ENCODE results near the gene ERRFI1. TPM values are rescaled to one million over a fixed set of nuclear protein-coding genes. Genes with fewer than 3 reads are reported as not detected.

Gene ERRFI1
- total and polyA plus RNA-seq, 2 experiments from 2014 or later = 29.7 to 50.8 TPM

DNA sequence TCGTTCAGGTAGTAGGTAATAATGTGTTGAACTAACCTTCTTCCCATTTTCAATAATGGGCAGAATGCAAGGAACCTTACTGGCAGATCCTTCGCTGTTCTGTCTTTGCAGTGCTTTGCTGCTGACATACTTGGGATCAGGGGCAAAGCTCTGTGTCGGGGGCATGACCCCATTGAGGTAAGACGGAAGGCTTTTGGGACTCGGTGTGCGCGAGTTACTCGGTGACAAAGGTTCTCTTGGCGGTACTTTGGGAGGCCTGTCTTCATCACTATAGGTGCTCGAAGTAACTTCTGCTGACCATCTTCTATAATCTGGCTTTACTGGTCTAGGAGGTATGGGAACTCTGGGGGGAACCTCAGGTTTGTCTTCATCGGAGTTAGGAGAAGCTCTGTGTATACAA, 12.7 kb downstream of the ERRFI1 start:
- Histone ChIP-seq H3K27ac (no peak overlapping the region), H3K9ac (no peak overlapping the region), H3K36me3 (ENCODE audit: low read depth) (peaks cover 30% of the 10 kb centered on the region), H4K20me1 (ENCODE audit: insufficient read depth) (no peaks in the 10 kb centered on the region), H3K27me3 (replicated peaks; ENCODE audit: insufficient read depth) (no peaks in the 10 kb centered on the region), H2AFZ (no peak overlapping the region), H3K4me3 (no peak overlapping the region), H3F3A (ENCODE audit: insufficient read depth) (peaks cover 95% of the 10 kb centered on the region), H3K4me1 (ENCODE audit: insufficient read depth) (peaks cover 41% of the 10 kb centered on the region), H3K4me2 (ENCODE audit: unreplicated experiment) (no peak overlapping the region), H3K79me2 (ENCODE audit: insufficient read depth) (peaks cover 58% of the 10 kb centered on the region), H3K9me3 (ENCODE audit: low read depth) (no peaks in the 10 kb centered on the region), H3K9me2 (ENCODE audit: insufficient read depth) (no peaks in the 10 kb centered on the region)
- DNase-seq = no peak
- in situ Hi-C loops (cut with MboI) = no loop called here
- 97 to 98% methylated on average over 11 of the region's 11 CpGs for WGBS, 2 experiments (ENCODE audit: low coverage in 1 of 2, low lambda C conversion rate in 2 of 2, missing lambda C conversion rate in 2 of 2)
- TF ChIP-seq EZH2 (IDR thresholded peaks at IDR 0.05; ENCODE audit: insufficient read depth, poor library complexity, severe bottlenecking) (no peak), EZH2phosphoT487 (IDR thresholded peaks at IDR 0.05; ENCODE audit: insufficient read depth, low read depth) (no peak)

DNA sequence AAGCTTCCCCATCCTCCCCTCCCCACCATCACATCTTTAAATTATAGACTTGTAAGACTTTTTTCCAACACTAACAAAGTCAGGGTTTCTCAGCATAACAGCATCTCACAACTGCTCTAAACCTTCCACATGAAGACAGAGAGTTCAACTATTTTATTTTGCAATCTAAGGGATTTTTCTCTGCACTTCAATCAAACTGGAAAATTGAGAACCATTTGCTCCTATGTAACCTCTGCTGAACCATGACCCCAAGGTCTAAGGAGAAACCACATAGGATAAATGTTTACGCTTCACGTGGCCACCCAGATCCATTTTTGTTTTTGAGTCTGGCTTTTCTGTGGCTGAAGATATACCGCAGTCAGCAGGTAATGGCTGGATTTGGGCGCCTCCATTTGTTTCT, 13.2 kb downstream of the ERRFI1 start:
- peaks cover 95% of the 10 kb centered on the region for H3F3A ChIP-seq (ENCODE audit: insufficient read depth)
- H3K36me3 ChIP-seq (ENCODE audit: low read depth) = peaks cover 32% of the 10 kb centered on the region
- no peak overlapping the region for H3K9ac ChIP-seq
- no peak overlapping the region for H3K4me2 ChIP-seq (ENCODE audit: unreplicated experiment)
- no peaks in the 10 kb centered on the region for H3K9me3 ChIP-seq (ENCODE audit: low read depth)
- TF ChIP-seq EZH2phosphoT487 (IDR thresholded peaks at IDR 0.05; ENCODE audit: insufficient read depth, low read depth) (no peak), EZH2 (IDR thresholded peaks at IDR 0.05; ENCODE audit: insufficient read depth, poor library complexity, severe bottlenecking) (no peak)
- peaks cover 37% of the 10 kb centered on the region for H3K4me1 ChIP-seq (ENCODE audit: insufficient read depth)
- H4K20me1 ChIP-seq (ENCODE audit: insufficient read depth) = no peaks in the 10 kb centered on the region
- H3K27ac ChIP-seq = no peak overlapping the region
- peaks cover 53% of the 10 kb centered on the region for H3K79me2 ChIP-seq (ENCODE audit: insufficient read depth)
- in situ Hi-C loops (cut with MboI) = no loop called here
- no peaks in the 10 kb centered on the region for H3K27me3 ChIP-seq (replicated peaks; ENCODE audit: insufficient read depth)
- no peak overlapping the region for H3K4me3 ChIP-seq
- H2AFZ ChIP-seq = no peak overlapping the region
- DNase-seq = no peak
- H3K9me2 ChIP-seq (ENCODE audit: insufficient read depth) = no peaks in the 10 kb centered on the region
- 88 to 94% methylated on average over 4 of the region's 4 CpGs for WGBS, 2 experiments (ENCODE audit: low coverage in 1 of 2, low lambda C conversion rate in 2 of 2, missing lambda C conversion rate in 2 of 2)

DNA sequence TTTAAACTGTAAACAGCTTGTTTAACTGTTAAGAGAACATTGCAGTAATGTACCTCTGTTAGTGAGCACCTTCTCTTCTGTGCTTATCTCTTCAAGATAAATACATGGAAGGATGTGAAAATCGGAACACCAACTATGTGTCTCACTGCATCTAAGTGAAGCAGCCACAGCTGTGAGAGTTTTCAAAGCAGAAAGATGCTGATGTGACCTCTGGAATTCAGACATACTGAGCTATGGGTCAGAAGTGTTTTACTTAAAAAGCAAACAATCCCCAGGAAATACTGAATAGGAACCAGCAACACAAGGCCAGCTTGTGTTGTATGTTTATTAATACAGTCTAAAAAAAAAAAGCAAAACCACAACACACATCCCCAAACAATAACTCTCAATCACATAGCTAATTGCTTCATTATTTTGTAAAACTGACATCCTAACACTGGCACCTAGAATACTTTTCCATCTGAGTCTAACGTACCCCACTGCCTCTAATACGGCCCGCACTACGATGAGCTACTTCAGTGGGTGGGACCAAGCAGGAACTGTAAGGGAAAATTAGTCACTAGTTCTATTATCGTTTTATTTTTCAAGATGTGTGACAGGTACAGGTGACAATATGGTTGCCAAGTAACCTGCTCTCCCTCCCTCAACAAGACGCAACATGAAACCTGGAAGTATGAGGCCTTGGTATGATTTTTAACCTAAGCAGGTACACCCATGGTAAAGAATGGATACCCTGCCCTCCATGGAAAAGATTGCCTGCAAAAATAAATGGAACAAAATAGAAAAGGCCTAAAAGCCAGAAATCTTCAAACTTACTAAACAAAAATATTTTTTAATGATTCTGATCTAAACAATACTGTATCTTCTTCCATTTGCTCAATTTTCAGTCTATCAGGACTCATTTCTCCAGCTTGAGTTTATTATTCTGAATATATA, 13.9 kb downstream of the ERRFI1 start:
- in situ Hi-C loops (cut with MboI) = no loop called here
- TF ChIP-seq EZH2 (IDR thresholded peaks at IDR 0.05; ENCODE audit: insufficient read depth, poor library complexity, severe bottlenecking) (no peak), EZH2phosphoT487 (IDR thresholded peaks at IDR 0.05; ENCODE audit: insufficient read depth, low read depth) (no peak)
- DNase-seq = no peak
- Histone ChIP-seq H3K4me3 (no peak overlapping the region), H3K4me2 (ENCODE audit: unreplicated experiment) (no peak overlapping the region), H3K9me2 (ENCODE audit: insufficient read depth) (no peaks in the 10 kb centered on the region), H3K36me3 (ENCODE audit: low read depth) (peaks cover 33% of the 10 kb centered on the region), H4K20me1 (ENCODE audit: insufficient read depth) (no peaks in the 10 kb centered on the region), H3K79me2 (ENCODE audit: insufficient read depth) (peaks cover 47% of the 10 kb centered on the region), H3K9ac (no peak overlapping the region), H3K4me1 (ENCODE audit: insufficient read depth) (peaks cover 29% of the 10 kb centered on the region), H3F3A (ENCODE audit: insufficient read depth) (peaks cover 94% of the 10 kb centered on the region), H3K27me3 (replicated peaks; ENCODE audit: insufficient read depth) (no peaks in the 10 kb centered on the region), H2AFZ (no peak overlapping the region), H3K9me3 (ENCODE audit: low read depth) (no peaks in the 10 kb centered on the region), H3K27ac (no peak overlapping the region)
- 94 to 97% methylated on average over 7 of the region's 7 CpGs for WGBS, 2 experiments (ENCODE audit: low coverage in 1 of 2, low lambda C conversion rate in 2 of 2, missing lambda C conversion rate in 2 of 2)

DNA sequence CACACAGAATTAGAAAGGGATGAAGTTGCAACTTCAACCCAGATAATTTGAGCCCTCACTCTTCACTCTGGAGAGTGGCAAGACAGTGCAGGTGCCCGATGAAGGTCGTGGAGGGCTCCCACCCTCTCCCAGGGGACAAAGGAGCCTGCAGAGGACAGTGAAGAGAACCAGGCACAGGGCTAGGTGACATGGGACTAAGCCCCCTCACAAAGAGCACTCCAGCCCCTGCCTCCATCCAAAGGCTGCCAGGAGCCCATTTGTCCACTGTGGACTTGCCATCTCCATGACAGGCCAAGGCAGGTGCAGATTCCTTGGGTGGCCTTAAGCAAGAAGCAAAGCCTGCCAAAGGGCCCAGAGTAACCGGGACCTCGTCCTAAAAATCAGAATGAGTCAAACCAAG, 15.1 kb downstream of the ERRFI1 start:
- Histone ChIP-seq H2AFZ (no peak overlapping the region), H3K4me3 (no peak overlapping the region), H3K27me3 (replicated peaks; ENCODE audit: insufficient read depth) (no peaks in the 10 kb centered on the region), H3K9me3 (ENCODE audit: low read depth) (no peaks in the 10 kb centered on the region), H4K20me1 (ENCODE audit: insufficient read depth) (no peaks in the 10 kb centered on the region), H3F3A (ENCODE audit: insufficient read depth) (peaks cover 94% of the 10 kb centered on the region), H3K79me2 (ENCODE audit: insufficient read depth) (peaks cover 35% of the 10 kb centered on the region), H3K36me3 (ENCODE audit: low read depth) (peaks cover 33% of the 10 kb centered on the region), H3K9ac (no peak overlapping the region), H3K4me1 (ENCODE audit: insufficient read depth) (peaks cover 24% of the 10 kb centered on the region), H3K9me2 (ENCODE audit: insufficient read depth) (no peaks in the 10 kb centered on the region), H3K4me2 (ENCODE audit: unreplicated experiment) (no peak overlapping the region), H3K27ac (no peak overlapping the region)
- in situ Hi-C loops (cut with MboI) = no loop called here
- 81 to 85% methylated on average over 4 of the region's 4 CpGs for WGBS, 2 experiments (ENCODE audit: low coverage in 1 of 2, low lambda C conversion rate in 2 of 2, missing lambda C conversion rate in 2 of 2)
- DNase-seq = no peak
- no peak for TF ChIP-seq EZH2 (IDR thresholded peaks at IDR 0.05; ENCODE audit: insufficient read depth, poor library complexity, severe bottlenecking)
- no peak for TF ChIP-seq EZH2phosphoT487 (IDR thresholded peaks at IDR 0.05; ENCODE audit: insufficient read depth, low read depth)
